NCI-H2227 (cell line): Measurements from ENCODE around the gene PPM1B.
"Not testable (repeated sequence)": the region's sequence is repeated elsewhere in the genome, so short reads cannot be mapped to it uniquely, and the experiment has no call there.

Experiments used
- DNase-seq: peaks from one replicate; lab custom pipeline; 2025; ENCODE audit not compliant: unreplicated experiment; lab: John Stamatoyannopoulos, UW

Gene PPM1B

DNA sequence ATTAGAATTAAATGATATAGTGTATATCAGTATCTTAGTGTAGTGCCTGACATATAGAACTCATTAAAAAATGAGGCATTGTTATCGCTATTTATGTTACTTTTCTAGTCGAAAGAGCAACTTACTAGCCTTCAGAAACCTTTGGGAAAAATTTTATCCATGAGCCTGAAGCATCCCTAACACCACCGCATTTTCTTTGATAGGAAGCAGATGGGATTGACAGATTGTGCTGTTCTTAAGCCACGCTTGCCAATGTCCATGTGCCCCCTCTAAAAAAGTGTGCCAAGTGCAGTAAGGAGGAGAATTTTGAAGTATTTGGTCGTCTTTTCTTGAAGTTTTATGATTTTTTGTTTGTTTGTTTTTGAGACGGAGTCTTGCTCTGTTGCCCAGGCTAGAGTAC lies 29.1 kb downstream of the PPM1B start:
- DNase-seq, result no peak

DNA sequence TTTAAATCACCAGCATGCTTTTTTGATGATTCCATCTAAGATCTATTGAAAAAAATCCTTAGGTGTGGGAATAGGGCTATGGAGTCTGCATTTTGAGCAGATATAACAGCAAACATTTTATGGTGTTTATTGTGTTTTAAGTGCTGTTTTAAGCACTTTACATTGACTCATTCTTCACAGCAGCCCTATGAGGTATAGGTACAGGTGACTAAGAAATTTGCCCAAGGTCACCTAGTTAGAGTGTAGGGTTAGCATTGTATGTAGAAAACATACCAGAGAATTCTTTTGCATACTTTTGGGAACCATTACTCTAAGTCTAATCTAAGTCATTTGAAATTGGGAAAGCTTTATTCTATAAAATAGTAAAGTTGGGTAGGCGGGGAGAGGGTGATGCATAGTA lies 31.3 kb downstream of the PPM1B start:
- no peak for DNase-seq

DNA sequence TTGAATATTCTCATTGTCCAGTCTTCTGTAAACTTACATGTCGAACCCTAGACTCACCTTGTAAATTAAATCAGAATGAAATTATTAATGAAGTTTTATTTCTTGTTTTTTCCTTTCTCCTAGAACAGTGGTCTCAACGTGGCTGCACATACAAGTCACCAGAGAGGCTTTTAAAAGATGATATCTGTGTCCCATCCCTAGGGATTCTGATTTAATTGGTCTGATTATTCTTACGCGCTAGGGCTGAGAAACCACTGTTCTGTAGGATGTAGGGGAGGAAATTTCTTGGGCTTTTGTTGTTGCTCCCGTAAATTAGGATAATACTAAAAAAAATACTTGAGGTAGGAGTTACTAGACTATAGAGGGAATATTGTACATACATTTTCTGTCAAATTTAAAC lies 32.1 kb downstream of the PPM1B start:
- DNase-seq, result no peak

DNA sequence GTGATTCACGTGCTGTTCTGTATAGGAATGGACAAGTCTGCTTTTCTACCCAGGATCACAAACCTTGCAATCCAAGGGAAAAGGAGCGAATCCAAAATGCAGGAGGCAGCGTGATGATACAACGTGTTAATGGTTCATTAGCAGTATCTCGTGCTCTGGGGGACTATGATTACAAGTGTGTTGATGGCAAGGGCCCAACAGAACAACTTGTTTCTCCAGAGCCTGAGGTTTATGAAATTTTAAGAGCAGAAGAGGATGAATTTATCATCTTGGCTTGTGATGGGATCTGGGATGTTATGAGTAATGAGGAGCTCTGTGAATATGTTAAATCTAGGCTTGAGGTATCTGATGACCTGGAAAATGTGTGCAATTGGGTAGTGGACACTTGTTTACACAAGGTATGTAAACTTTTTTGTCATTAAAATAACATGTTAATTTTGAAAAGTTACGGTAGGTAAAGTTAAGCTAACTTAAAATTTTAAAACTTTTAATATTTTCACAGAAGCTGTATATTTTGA lies 33.0 kb downstream of the PPM1B start:
- DNase-seq, result no peak

DNA sequence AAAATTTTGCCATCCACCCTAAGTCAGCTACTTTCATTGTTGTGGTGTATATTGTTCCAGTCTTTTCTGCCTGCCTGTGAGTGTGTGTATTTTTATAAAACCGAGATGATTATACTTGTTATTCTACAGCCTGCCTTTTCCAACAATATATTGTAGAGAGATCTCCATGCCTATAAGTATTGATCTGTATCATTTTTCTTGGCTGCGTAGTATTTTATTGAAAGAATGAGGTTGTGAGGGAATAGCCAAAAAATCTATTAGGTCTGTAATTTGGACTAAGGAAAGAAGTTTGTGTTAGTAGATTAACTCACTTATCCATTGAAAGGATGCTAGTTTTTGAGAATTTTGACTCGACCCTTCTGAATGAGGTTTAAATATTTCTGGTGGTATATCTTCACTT lies 34.9 kb downstream of the PPM1B start:
- DNase-seq, result no peak

DNA sequence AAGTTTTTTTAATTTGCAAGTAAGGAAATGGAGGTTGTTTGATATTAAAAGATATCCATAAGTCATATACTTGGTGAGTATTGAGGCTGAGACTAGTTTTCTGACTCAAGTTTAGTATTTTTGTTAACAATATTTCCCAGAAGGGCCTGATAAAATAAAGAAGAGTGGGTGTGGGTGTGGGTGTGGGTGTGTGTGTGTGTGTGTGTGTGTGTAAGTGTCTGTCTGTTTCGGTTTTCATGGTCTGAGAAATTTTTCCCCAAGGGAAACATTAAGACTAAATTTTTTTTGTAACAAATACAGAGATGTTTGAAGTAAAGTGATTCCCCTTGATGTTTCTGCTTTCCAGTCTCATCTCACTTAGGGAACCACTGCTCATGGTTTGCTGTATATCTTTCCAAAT lies 36.5 kb downstream of the PPM1B start:
- no peak for DNase-seq

DNA sequence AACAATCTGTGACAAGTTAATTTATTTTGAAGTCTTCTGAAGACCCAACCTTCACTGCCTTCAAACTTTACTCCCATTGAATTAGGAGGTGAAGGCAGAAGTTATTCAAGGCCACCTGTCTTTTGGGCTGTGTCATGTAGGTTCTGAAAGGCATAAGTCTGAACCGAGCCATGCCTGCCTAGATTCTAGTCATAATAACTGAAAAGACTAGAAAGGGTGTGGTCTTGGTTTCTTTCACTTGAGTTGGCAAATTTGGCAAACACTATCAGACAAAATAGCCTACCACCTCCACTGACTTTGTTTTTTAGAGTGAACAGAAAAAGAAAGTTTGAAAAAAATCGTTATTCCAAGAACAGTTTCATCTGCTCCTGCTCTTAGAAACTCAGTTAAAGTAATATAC lies 38.4 kb downstream of the PPM1B start:
- DNase-seq, result no peak

DNA sequence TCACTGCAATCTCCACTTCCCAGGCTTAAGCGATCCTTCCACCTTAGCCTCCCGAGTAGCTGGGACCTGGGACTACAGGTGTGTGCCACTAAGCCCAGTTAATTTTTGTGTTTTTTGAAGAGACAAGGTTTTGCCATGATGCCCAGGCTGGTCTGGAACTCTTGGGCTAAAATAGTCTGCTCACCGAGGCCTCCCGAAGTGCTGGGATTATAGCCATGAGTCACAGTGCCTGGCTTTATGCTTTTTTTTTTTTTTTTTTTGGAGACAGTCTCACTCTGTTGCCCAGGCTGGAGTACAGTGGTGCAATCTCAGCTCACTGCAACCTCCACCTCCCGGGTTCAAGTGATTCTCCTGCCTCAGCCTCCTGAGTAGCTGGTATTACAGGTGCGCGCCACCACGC lies 39.0 kb downstream of the PPM1B start:
- not testable (repeated sequence) for DNase-seq

DNA sequence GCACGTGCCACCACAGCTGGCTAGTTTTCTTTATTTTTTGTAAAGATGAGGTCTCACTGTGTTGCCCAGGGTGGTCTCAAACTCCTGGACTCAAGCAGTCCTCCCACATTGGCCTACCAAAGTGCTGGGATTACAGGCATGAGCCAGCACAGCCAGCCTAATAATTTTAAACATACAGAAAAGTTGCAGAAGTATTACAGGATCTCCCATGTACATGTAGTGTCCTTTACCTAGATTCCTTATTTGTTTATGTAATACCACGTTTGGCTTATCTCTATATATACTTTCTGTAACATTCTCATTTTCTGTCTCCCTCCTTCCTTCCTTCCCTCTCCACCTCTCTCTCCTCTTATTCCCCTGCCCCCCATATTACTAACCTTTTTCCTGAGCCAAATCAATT lies 41.7 kb downstream of the PPM1B start:
- DNase-seq, result no peak

DNA sequence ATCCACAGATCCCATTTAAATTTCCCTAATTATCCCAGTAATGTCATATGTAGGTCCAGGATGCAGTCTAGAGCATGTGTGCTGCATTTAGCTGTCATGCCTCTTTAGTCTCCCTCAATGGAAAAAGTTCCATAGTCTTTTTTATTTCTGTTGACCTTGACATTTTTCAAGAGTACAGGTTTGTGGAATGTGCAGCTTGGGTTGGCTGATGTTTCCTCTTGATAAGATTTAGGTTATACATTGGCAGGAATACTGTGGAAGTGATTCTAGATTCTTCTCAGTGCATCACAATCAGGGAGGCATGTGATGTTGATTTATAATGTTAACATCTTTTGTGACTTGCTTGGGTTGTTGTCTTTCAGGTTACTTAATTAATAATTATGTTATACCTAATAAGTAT lies 42.5 kb downstream of the PPM1B start:
- no peak for DNase-seq

DNA sequence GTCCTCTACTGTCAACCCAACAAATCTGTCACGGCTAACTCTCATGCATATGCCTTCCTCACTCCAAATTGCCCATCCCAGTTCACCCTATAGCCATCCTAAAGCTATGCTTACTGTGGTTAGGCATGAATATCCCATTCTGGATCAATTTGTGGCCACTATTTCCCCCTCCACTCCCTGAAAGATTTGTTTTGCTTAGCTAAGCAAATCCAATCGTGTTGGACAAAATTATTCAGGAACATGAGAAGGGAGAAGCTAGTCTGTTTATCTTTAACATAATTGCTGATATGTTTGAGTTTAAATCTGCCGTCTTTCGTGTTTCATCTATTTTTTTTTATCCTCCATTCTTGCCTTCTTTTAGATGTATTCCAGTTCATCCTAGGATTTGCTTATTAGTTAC lies 43.6 kb downstream of the PPM1B start:
- DNase-seq, result no peak

DNA sequence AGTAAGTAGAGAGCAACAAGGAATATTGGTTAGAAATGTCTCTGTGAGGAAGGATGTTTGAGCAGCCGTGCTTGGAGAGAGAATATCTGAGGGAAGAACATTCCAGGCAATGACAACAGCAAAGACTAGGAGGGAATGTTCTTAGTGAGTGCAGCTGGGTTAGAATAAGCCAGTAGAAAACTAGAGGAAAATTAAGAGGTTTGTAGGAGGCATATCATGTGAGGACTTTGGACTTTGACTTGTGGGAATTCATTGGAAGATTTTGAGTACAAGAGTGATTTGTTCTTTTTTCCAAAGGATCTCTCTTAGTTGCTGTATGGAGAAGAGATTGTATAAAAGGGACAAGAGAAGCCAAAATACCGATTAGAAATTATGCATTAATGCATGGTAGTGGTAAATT lies 47.2 kb downstream of the PPM1B start:
- DNase-seq, result no peak

DNA sequence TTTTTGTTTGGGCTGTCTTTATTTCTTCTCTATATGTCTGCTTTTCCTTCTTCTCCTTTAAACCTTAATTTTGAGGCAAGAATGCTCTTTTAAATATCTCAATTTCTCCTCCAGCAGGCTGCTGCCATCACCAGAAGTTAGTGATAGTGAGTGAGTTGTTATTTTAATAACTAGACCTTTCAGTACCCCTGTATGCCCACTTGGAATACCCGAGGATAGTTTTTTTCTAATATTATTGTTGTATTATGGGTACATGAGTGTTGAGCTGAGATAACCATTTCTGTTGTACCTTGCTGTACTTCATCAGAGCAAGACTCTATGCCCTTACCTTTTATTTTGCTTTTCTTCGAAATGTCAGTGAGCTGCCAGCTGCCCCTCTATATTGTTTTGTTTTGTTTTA lies 50.1 kb downstream of the PPM1B start:
- no peak for DNase-seq

DNA sequence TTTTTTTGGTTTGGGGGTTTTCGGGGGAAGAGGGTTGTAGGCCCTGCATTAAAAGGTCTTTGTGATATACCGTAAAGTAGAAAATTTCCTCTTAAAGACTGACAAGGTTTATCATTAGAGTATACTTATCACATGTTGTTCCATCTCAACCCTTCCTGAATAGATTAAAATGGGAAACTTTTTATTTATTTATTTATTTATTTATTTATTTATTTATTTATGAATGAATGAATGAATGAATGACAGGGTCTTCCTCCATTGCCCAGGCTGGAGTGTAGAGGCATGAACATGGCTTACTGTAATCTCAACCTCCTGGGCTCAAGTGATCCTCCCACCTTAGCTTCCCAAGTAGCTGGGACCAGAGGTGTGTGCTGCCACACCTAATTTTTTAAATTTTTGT lies 58.1 kb downstream of the PPM1B start:
- no peak for DNase-seq

DNA sequence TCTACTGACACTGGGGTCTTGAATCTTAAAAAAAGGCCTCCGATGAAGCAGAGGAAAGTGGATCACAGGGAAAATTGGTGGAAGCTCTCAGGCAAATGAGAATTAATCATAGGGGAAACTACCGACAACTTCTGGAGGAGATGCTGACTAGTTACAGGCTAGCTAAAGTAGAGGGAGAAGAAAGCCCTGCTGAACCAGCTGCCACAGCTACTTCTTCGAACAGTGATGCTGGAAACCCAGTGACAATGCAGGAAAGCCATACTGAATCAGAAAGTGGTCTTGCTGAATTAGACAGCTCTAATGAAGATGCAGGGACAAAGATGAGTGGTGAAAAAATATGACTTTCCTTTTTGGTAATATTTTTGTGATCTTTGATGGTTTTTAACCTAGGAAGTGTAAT lies 61.7 kb downstream of the PPM1B start:
- no peak for DNase-seq

DNA sequence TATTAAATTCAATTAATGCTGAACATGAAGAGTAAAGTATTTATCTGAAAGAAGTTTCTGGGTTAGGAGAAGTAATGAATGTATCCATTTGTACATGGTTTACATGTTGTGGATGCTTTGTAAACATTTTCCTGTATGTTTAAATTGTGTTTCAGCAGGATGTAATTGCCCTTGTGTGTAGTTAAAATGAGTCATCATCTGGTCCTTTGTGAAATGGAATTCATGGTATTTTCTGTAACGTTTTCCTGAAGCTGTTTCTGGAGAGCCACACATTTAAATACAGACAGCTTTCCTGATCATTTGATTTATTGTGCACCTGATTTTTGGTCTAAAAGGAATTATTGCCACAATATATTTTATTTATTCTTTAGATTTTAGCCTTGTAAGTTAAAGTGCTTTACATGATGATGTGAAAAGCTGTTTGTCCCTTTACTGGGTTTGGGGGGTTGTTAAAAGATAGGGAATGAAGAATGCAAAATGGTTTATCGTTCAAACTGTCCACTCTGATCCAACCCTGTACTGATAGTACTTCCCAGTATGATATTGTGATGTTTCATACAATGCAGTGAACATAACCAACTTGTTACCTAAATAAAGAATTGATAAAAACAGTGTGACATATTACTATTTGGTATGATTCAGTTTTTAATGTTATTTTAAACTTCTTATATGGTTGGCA lies 64.9 kb downstream of the PPM1B start:
- DNase-seq, result no peak

DNA sequence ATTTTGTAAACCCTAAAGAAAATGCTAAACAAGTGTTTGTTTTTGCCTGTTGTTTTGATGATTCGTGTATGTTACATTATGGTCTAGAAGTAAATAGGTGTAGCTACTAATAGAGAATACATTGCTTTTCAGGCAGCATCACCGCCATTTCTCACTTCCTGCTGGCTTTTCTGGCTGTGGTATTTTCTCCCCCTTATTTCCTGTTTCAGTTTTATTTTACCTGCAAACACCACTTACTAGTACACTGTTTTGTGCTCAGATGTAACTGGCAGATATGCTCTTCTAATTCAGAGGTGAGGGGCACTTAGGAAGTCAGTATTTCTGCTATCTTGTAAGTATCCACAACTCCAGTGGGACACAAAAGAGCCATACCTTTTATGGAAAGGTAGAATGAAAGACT lies 68.5 kb downstream of the PPM1B start:
- DNase-seq, result no peak

DNA sequence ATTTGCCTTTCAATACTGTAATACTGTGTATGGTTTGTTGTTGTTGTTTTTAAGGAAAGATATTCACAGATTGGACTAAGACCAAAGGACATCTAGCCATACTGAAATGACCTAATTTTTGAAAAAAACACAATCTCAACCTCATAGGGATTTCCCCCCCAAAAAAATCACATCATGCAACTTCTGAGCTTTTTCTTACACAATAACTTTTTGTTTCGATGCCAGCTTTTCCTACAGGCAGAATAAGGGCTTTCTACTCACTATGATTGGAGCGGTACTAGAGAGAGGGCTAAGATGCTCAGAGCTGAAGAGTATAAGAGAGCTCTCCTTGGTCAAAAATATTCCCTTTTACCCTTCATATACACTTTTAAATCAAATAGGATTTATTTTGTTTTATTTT lies 74.2 kb downstream of the PPM1B start:
- DNase-seq, result no peak

DNA sequence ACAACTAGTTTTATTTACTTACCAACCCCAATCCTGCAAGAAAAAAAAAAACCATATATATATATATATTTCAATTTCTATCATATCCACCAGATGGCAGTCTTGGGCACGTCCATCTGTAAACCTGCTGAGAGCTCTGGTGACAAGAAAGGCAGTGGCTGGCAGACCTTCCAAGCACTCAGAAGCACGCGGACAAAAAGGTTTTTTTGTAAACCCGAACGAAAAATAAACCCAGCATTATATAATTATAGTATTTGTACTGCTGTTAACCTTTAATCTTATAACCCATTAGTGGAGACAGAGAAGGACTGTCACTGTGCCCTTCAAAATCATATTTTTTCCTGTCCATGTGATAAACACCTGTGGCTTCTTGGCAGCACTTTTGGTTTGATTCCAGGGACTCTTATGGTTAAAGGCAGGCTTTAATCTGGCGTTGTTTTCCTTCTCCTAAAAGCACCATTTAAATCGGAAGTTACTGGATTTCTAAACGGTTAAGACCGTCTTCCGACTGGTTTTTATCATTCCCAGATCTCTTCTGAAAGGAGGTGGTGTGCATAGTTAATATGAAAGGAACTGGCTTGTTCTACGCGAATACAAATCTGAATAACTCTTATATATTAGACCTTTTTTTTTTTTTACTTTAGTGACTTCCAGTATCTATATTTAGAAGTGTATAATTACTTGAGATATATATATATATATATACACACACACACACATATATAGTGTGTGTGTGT lies 75.6 kb downstream of the PPM1B start:
- DNase-seq, result peak; percentile 86

DNA sequence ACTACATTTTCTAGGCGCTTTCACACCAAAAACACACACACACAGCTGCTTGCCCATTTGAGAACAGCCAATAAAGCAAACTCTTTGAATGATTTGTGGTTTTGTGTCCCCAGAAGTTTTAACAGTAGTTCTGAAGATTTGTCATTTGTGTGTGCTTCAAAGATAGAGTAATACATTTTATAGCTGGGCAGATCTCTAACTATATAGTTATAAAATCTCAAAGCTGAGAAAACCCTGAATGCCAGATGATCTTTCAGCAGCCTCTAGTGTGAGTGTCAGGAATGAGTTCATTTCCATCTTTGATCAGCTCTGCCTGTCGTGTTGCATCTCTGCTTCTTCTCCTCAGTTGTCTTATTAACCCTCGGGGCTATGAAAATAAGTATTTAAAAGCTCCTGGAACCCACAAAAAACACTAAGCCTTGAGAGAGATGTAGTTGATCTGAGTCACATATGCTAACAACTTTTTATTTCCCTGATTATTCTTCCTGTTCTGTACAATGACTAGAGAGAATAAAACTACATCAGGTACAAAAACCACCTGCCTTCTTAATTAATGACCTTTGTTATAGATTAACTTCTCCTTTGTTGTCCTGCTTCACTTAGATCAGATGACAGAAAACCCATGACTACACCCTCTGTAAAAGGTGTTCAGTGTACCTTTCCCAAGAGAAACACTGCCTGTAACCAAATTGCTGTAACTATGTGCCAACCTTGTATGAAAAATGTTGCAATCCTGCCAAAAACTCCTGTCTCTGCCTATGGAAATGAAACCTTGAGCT lies 76.6 kb downstream of the PPM1B start:
- DNase-seq, result no peak

DNA sequence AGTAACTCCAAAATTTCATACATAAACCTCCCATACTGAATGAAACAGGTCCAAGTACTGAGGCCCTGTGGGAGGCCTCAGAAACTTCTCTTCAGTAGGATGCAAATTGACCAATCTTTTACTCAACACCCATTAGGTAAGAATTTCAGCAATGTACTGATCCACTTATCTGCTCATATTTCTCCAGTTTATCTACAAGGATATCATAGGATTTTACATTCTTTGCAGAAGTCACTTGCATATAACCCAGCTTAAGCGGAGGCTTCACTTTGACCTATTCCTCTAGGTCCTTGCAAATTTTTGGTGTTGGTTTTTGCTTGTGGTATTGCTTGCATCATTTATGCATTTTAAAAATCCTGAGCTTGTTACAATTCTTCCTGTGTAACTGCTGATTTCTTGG lies 77.8 kb downstream of the PPM1B start:
- DNase-seq, result no peak

DNA sequence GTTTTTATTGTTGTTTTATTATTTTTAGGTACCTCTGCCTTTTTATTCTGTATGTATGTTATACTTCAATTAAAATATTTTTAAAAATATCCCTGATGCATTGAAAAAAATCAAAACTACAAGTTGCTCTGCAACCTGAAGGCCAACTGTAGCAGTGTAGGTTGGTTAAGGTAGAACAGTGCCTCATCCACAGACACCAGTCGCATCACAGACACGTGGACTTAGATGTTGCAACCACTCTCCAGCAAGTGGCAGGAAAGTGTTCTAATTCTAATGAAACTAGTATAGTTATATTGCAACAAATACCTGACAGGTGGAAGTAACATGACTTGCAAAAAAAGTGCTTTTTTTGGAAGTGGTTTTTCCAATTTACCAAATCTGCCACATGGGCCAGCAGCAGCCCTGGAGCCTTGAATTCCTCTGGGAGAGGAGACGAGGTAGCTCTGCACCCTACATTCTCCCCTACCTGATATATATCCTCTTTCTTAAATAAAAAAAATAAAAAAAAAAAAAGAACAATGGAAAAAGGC lies 78.2 kb downstream of the PPM1B start:
- no peak for DNase-seq
